ENCODE data around the gene DHX57. TPM values are rescaled to one million over a fixed set of nuclear protein-coding genes. Genes with fewer than 3 reads are reported as not detected.
A peak's percentile ranks its signal among the peaks of the same experiment; 100 is the strongest.

DHX57 gene
- total RNA-seq, 1 donor from 2014 or later, result 38.6 TPM

DNA sequence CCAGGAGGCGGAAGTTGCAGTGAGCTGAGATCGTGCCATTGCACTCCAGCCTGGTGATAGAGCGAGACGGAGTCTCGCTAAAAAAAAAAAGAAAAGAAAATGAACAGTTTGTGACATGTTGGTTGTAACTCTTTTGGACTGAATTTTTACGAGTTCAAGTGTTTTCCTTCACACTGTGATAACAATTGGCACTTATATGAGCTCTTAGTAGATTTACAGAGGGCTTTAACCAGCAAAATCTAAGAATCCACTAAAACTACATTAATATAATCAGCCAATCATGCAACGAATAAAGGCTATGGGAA lies 99.9 kb downstream of the DHX57 start:
- Mint-ChIP-seq H3K4me3 (ENCODE audit: unreplicated experiment) (peak overlapping the region; percentile 11), H3K27ac (ENCODE audit: unreplicated experiment) (no peak overlapping the region), H3K27me3 (ENCODE audit: unreplicated experiment) (peaks cover 5% of the 10 kb centered on the region), H3K9me3 (ENCODE audit: unreplicated experiment) (peaks cover 2% of the 10 kb centered on the region), H3K4me1 (ENCODE audit: low read depth, unreplicated experiment) (no peaks in the 10 kb centered on the region), H3K36me3 (ENCODE audit: unreplicated experiment) (no peaks in the 10 kb centered on the region)
- TF ChIP-seq, protein P1, sequence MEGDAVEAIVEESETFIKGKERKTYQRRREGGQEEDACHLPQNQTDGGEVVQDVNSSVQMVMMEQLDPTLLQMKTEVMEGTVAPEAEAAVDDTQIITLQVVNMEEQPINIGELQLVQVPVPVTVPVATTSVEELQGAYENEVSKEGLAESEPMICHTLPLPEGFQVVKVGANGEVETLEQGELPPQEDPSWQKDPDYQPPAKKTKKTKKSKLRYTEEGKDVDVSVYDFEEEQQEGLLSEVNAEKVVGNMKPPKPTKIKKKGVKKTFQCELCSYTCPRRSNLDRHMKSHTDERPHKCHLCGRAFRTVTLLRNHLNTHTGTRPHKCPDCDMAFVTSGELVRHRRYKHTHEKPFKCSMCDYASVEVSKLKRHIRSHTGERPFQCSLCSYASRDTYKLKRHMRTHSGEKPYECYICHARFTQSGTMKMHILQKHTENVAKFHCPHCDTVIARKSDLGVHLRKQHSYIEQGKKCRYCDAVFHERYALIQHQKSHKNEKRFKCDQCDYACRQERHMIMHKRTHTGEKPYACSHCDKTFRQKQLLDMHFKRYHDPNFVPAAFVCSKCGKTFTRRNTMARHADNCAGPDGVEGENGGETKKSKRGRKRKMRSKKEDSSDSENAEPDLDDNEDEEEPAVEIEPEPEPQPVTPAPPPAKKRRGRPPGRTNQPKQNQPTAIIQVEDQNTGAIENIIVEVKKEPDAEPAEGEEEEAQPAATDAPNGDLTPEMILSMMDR (IDR thresholded peaks at IDR 0.05; ENCODE audit: partially characterized antibody, unreplicated experiment), result no peak
- DNase-seq, result no peak

DNA sequence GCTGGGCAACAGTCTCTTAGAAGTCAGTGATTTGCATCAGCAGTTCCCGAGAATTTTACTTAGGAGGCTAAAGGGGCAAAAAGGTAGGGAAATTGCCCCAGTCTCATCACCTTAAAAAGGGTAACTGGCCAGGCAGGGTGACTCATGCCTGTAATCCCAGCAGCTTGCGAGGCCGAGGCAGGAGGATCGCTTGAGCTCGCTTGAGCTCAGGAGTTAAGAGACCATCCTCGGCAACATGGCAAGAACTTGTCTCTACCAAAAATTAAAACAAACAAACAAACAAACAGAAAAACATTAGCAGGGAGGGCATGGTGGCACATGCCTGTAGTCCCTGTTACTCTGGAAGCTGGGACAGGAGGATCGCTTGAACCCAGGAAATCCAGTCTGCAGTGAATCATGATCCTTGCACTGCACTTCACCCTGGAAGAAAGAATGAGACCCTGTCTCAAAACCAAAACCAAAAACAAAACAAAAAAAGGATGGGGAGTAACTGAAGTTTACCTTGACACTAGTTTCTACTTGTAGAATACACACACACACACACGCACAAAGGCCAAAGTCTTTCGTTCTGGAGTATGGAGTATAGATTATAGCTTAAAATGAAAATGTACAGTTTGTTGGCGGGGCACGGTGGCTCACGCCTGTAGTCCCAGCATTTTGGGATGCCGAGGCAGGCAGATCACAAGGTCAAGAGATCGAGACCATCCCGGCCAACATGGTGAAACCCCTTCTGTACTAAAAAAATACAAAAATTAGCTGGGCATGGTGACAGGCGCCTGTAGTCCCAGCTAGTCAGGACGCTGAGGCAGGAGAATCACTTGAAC lies 100.4 kb downstream of the DHX57 start:
- no peak for DNase-seq
- peaks cover 5% of the 10 kb centered on the region for H3K27me3 Mint-ChIP-seq (ENCODE audit: unreplicated experiment)
- H3K4me3 Mint-ChIP-seq (ENCODE audit: unreplicated experiment), result no peak overlapping the region
- TF ChIP-seq, protein P1 (IDR thresholded peaks at IDR 0.05; ENCODE audit: partially characterized antibody, unreplicated experiment), result no peak
- H3K4me1 Mint-ChIP-seq (ENCODE audit: low read depth, unreplicated experiment), result no peaks in the 10 kb centered on the region
- peaks cover 2% of the 10 kb centered on the region for H3K9me3 Mint-ChIP-seq (ENCODE audit: unreplicated experiment)
- H3K27ac Mint-ChIP-seq (ENCODE audit: unreplicated experiment), result no peak overlapping the region
- no peaks in the 10 kb centered on the region for H3K36me3 Mint-ChIP-seq (ENCODE audit: unreplicated experiment)

DNA sequence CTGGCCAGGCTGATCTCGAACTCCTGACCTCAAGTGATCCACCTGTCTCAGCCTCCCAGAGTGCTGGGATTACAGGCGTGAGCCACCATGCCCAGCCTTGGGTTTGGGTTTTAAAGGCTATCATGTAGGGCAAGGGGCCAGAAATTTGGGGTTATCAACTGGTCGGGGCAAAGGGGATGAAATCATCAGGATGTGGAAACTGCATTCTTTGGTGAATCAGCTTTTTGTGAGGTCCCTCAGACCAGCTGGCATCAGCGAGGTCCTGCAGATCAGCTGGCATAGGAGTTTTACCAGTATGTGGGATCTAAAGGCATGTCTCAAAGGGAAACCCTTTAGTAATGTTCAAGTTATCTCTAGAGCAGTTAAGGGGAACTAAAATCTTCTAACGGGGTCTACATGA lies 104.1 kb downstream of the DHX57 start:
- TF ChIP-seq, protein P1 (IDR thresholded peaks at IDR 0.05; ENCODE audit: partially characterized antibody, unreplicated experiment), result no peak
- no peaks in the 10 kb centered on the region for H3K4me1 Mint-ChIP-seq (ENCODE audit: low read depth, unreplicated experiment)
- H3K4me3 Mint-ChIP-seq (ENCODE audit: unreplicated experiment), result no peak overlapping the region

DNA sequence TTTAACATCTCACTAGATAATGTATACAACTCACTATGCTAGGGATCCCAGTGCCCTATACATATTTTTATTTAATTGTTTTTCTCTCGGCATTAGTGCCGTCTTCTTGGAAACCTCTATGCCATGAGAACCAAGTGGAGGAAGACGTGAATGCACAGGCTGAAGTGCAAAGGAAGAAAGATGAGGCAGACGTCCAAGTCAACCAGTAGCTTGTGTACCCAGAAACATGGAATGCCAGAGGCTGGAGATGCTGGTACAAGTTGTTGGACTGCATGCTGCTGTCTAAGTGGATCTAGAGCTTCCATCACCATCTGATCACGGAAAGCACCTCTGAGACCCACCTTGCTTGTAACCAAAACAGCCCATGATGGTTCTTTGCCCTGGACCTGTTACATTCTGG lies 110.2 kb downstream of the DHX57 start:
- no peak overlapping the region for H3K27ac Mint-ChIP-seq (ENCODE audit: unreplicated experiment)

More for the DNA sequence above, 104.1 kb downstream of the DHX57 start:
- Mint-ChIP-seq H3K27ac (ENCODE audit: unreplicated experiment) (no peak overlapping the region), H3K36me3 (ENCODE audit: unreplicated experiment) (no peaks in the 10 kb centered on the region), H3K27me3 (ENCODE audit: unreplicated experiment) (peaks cover 4% of the 10 kb centered on the region), H3K9me3 (ENCODE audit: unreplicated experiment) (peaks cover 2% of the 10 kb centered on the region)
- DNase-seq, result no peak

DNA sequence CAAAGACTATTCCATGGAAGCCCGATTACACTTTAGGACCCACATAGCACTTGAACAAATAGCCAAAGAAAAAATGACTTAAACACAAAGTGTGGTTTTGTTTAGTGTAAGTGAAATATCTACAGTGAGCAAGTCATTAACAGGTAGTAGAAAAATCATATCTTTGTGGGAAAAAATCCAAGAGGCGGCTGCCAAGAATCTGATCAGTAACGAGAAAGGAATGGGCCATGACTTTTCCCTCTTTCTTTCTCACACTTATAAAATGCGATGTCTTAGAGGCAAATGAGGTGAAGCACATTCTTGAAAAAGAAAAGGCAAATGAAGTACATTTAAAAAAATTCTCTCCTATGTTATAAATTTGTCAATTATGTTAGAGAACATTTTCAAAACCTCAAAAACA lies 110.6 kb downstream of the DHX57 start:
- Mint-ChIP-seq H3K9me3 (ENCODE audit: unreplicated experiment) (peaks cover 2% of the 10 kb centered on the region), H3K4me3 (ENCODE audit: unreplicated experiment) (no peak overlapping the region), H3K27ac (ENCODE audit: unreplicated experiment) (no peak overlapping the region), H3K27me3 (ENCODE audit: unreplicated experiment) (peaks cover 2% of the 10 kb centered on the region), H3K36me3 (ENCODE audit: unreplicated experiment) (no peaks in the 10 kb centered on the region), H3K4me1 (ENCODE audit: low read depth, unreplicated experiment) (no peaks in the 10 kb centered on the region)
- TF ChIP-seq, protein P1 (IDR thresholded peaks at IDR 0.05; ENCODE audit: partially characterized antibody, unreplicated experiment), result no peak
- no peak for DNase-seq

More for the DNA sequence above, 110.2 kb downstream of the DHX57 start:
- H3K9me3 Mint-ChIP-seq (ENCODE audit: unreplicated experiment), result no peaks in the 10 kb centered on the region
- no peak for DNase-seq
- TF ChIP-seq, protein P1 (IDR thresholded peaks at IDR 0.05; ENCODE audit: partially characterized antibody, unreplicated experiment), result no peak
- peaks cover 2% of the 10 kb centered on the region for H3K27me3 Mint-ChIP-seq (ENCODE audit: unreplicated experiment)
- H3K36me3 Mint-ChIP-seq (ENCODE audit: unreplicated experiment), result no peaks in the 10 kb centered on the region
- H3K4me3 Mint-ChIP-seq (ENCODE audit: unreplicated experiment), result no peak overlapping the region
- H3K4me1 Mint-ChIP-seq (ENCODE audit: low read depth, unreplicated experiment), result no peaks in the 10 kb centered on the region
